HG03159 (cell line): ENCODE data around the gene EIPR1.

Experiments
- ATAC-seq: cut with Tn5 transposase; IDR thresholded peaks from one replicate; pipeline ENCODE4 v1.9.1; 2021; ENCODE audit warnings: mild to moderate bottlenecking, moderate library complexity; ENCODE audit not compliant: unreplicated experiment

EIPR1 gene

GRCh38 chr2:3277748-3278520, 99.7 kb downstream of the EIPR1 start:
- ATAC-seq: no peak

DNA sequence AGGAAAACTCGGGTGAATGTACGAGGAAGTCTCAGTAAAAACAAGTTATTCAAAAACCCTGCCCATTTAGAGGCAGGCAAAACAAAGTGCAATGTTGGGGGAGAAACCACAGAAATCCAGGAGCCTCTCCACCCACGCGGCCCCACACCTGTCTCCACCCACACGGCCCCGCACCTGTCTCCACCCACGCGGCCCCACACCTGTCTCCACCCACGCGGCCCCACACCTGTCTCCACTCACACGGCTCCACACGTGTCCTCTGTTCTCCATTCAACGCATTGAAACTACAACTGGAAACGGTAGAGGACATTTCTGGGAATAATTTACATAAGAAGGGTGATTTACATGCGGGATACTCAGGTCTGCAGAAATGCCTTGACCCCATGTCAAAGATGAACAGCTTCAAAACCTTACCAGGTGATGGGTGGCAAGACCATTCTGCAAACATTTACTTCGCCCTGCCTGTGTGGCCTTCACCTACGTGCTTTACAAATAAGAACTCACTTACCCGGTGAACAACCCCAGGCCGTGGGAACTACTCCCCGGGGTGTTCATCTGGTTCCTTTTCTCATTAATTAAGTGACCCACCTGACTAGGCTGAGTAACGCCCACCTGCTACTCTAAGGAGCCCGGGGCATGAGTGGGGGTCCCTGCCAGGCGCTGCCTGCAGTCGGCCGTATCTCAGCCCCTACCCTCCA, 100.4 kb downstream of the EIPR1 start:
- ATAC-seq: no peak

DNA sequence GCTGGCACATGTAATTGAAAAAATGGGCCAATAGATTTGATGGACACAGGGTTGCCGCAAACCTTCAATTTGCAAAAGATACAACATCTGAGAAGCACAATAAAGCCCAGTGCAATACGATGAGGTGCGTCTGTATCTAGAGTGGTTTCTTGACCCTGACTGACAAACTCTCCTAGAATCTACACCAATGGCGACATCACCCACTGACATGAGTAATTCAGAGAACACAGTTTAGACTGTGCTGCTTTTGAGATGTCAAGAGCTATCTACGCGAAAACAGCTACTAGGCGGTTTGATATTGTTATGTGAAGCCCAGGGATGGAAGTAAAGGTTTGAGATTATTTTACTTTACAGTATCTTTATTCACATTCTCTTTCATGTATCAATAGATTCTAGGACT, 104.9 kb downstream of the EIPR1 start:
- no peak for ATAC-seq

- no peak for ATAC-seq
Observed at GRCh38 chr2:3270095-3270478, 107.5 kb downstream of the EIPR1 start.

DNA sequence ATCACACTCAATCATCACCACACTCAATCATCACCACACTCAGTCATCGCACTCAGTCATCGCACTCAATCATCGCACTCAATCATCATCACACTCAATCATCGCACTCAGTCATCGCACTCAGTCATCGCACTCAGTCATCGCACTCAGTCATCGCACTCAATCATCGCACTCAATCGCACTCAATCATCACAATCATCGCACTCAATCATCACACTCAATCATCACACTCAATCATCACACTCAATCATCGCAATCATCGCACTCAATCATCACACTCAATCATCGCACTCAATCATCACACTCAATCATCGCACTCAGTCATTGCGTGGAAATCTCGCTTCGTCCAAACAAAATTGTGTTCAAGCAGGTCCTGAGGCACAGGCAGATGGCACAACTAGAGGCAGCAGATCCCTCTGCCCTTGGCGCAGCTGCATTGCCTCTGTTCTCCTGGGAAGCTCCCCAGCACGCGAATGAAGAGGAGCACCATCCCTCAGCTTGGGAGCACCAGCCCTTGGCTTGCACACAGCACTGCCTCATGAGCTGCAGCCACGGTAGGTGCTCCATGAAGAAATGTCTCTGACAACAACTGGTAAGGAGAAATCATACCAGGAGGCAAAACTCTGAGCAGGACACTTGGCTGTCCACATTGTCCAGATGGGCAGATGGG, 108.1 kb downstream of the EIPR1 start:
- no peak for ATAC-seq

DNA sequence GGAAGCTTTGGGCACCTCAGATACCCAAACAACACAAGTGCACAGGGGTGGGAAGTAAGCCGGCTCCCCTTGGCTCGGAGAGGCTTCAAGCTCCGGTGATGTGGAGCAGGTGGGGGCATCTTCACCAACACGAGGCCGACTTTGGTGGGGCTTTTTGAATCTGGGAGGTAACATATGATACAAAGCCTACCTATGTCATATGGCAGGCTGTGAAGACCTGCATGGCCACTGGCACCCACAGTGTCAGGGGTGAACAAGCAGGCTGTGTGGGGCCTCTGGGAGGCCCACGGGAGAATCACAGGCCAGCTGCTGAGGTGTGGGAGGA, 109.0 kb downstream of the EIPR1 start:
- ATAC-seq: no peak

DNA sequence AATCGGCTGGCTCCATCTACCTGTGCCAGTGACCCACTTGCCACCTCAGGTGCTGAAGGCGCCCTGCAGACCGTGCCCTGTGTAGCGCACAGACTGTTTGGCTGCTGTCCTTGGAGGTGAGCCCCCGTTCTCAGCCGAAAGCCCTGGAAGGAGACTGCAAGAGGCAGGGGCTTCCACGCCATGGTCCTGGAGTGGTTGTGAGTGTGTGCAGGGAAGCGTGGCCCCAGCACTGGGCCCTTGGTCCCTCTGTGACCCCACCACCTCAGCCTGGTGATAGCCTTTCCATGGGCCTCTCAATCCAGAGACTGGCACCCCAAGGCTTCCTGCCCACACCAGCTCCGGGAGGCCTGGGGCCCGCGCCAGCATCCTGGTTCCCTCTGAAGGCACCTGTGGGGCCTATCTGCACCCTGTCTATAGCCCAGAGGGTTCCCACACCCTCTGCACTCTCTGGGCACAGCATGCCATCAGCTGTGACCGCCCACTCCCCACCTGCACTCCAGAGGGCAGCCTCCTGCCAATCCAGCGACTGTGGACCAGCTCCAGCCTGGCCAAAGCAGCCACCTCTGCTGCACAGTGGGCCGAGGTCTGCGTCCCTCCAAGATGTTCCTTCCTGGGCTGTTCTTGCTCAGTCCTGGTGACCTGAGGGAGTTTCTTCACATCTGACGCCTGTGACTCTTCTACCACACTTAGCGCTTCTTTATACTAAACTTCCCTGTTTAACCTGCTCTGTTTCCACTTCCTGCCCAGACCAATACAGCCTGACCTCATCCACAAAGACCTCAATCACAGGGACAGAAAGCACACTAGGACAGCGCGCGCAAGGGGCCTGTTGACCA, 109.5 kb downstream of the EIPR1 start:
- no peak for ATAC-seq

- no peak for ATAC-seq
Observed at GRCh38 chr2:3266925-3267867, 110.4 kb downstream of the EIPR1 start.

DNA sequence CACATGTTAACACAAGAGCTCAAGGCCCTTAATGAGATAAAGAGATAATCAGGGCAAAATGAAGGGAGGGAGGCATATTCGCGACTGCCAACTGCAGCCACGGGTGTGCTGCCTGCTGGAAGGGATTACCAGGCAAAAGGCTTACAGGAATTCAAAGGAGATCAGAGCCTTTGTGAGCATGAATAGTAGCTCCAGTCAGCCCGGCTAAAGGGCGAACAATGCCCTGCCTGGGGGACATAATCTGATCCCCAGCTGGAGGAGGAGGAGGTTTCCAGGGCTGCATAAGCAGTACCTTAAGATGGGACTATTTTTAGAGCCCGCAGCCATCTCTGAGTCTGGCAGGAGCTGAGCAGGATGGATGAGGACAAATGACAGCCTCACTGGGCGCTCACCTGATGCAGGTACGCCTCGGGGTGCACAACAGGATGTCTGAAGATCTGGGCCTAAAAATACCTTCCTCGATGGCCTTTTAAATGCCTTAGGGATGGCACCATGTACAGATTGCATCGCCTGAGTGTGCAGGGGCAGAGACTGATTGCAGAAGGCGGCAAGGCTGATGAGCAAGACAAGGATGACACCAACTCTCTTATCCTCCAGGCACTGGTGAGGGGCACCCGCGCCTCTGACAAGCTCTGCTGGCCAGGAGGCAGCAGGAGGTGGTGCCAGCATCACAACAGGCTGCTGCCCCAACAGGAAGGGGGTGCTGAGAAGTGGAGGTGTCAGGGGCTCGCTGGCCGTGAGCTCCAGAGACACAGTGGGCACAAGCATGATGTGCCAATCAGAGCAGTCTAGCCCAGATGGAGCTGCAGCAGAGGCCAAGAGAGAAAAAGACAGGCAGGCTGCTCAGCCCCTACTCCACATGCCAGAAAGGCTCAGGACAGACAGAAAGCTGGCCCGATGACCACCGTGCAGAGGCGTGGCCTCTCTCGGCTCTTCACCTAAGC, 111.4 kb downstream of the EIPR1 start:
- ATAC-seq: no peak

GRCh38 chr2:3265471-3265870, 112.1 kb downstream of the EIPR1 start:
- no peak for ATAC-seq

- no peak for ATAC-seq
Observed at GRCh38 chr2:3264010-3264744, 113.4 kb downstream of the EIPR1 start.

DNA sequence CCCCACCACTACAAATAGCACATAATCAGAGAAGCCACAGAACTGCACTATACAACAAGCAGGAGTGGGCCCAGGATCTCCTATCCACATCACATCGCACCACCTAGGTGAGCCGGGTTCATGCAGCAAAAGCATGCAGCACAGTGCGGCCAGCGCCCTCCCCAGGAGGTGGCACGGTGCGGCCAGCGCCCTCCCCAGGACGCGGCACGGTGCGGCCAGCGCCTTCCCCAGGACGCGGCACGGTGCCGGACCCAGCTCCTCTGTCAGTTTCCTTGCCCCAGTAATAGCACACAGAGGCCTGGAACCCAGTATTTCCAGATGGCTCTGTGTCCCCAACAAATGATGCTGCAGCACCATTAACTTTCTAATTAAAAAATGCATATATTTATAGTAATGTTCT, 114.1 kb downstream of the EIPR1 start:
- no peak for ATAC-seq

DNA sequence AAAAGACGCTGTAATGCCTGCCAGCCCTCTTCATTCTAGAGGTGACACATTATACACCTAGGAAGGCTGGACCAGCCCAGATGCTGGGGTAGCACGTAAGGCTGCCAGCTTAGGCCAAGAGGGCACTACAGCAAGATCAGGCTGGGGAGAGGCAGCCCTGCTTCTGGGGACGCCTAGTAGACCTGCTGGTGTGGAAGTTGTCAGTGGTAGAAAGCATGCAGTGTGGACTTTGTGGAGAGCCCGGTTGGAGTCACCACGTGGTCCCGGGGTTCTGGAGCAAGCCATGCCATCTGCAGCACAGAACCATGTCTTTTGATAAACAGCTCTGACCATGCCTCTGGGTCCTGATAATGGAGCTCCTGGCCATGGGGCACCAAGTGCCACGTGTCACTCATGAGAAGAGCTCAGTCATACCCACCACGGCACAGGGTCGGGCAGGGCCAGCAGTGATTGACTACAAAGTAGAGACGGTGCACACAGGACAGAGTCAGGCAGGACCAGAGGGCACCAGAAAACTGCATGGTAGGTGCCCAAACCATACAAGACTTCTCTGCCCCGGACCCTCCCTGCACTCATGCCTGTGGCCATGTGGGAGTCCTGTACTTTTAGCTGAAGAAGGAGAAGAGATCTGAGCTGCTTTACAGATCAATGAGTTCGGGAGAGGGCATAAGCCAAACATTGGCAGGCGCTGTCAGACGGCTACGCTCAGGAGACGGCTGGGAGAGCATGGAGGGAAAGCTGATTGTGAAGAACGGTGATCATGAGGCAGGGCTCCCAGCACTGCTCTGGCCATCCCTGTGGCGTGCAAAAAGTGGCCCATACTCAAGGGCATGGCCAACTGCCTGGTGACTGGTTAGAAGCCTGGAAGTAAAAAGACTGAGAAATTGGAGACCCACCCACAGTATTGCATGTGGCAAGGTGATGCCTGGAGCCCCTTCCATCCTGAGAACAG, 114.9 kb downstream of the EIPR1 start:
- ATAC-seq: no peak

GRCh38 chr2:3261511-3261910, 116.1 kb downstream of the EIPR1 start:
- ATAC-seq: no peak

- no peak for ATAC-seq
Observed at GRCh38 chr2:3260959-3261358, 116.7 kb downstream of the EIPR1 start.

DNA sequence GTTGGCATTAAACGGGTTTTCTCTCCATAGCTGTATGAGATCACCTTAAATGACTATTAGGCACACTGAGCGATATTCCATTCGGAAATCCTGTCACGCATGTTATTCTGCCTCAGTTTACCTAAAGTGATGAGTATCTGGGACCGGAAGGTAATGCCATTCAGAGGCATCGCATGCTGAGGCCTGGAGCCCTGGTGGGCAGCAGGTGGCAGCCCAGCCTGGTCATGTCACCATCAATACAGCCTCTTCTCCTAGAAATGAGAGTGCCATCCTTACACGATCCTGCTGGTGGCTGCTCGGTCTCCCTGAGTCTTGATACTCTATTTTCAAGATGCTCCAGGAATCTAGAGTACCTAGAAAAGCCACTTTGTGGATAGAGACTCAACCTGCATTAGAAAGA, 119.8 kb downstream of the EIPR1 start:
- no peak for ATAC-seq

DNA sequence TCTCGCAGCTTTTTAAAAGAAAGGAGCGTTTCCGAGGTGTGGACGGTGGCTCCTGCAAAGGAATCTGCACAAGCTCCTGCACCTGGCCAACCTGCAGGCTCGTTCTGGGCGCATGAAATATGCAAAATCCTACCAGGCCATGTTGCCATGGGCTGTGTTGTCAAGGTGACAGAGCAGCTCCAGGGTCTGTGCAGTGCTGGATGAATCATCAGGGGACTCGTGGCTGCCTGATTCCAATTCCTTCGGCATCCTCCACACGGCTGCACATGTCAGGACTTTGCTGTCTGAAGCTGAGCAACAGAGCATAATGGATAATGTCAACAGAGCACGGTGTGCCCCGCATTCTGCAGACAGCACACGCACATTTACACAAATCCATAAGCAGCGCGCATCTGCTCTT, 120.5 kb downstream of the EIPR1 start:
- no peak for ATAC-seq
